ENCODE measurements around the gene LRRC75A.

Gene LRRC75A

DNA sequence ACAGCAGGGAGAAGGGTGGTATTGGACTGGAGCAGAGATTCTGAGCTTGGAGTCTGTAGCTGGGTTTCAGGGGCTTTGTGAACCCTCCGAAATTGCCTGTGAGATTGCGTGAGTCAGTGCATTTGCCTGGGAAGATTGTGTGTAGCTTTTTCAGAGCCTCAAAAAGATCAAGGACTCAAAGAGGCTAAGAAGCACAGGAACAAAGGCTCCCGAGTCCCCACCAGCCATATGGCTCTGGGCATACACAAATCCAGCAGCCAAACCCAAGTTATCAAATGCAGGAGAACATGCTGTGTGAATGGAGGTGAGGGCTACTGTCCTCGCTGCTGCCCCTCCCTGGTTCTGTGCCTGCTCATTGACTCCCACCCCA lies 3.0 kb downstream of the LRRC75A start:
- H3K4me1 ChIP-seq (ENCODE audit: insufficient read depth, low read length), result peaks cover 29% of the 10 kb centered on the region
- H3K4me3 ChIP-seq (ENCODE audit: low read length), result no peak overlapping the region
- H2AFZ ChIP-seq (ENCODE audit: low read depth, low read length), result no peak overlapping the region
- no peaks in the 10 kb centered on the region for H3K36me3 ChIP-seq (ENCODE audit: insufficient read depth, low read length)
- H3K9me3 ChIP-seq (ENCODE audit: low read length), result no peaks in the 10 kb centered on the region
- H3K27me3 ChIP-seq (ENCODE audit: insufficient read depth, low read length), result peaks cover 6% of the 10 kb centered on the region

- H3K27me3 ChIP-seq (ENCODE audit: insufficient read depth, low read length), result peaks cover 5% of the 10 kb centered on the region
- no peak overlapping the region for H2AFZ ChIP-seq (ENCODE audit: low read depth, low read length)
- peaks cover 29% of the 10 kb centered on the region for H3K4me1 ChIP-seq (ENCODE audit: insufficient read depth, low read length)
- H3K4me3 ChIP-seq (ENCODE audit: low read length), result no peak overlapping the region
- no peaks in the 10 kb centered on the region for H3K36me3 ChIP-seq (ENCODE audit: insufficient read depth, low read length)
- H3K9me3 ChIP-seq (ENCODE audit: low read length), result no peaks in the 10 kb centered on the region
Measured at GRCh38 chr17:16488186-16488967, 3.6 kb downstream of the LRRC75A start.

GRCh38 chr17:16486373-16487250 lies 5.4 kb downstream of the LRRC75A start:
- Histone ChIP-seq H3K4me1 (ENCODE audit: insufficient read depth, low read length) (peaks cover 29% of the 10 kb centered on the region), H3K36me3 (ENCODE audit: insufficient read depth, low read length) (no peaks in the 10 kb centered on the region), H3K27me3 (ENCODE audit: insufficient read depth, low read length) (no peaks in the 10 kb centered on the region), H2AFZ (ENCODE audit: low read depth, low read length) (no peak overlapping the region), H3K9me3 (ENCODE audit: low read length) (no peaks in the 10 kb centered on the region), H3K4me3 (ENCODE audit: low read length) (peak overlapping the region; percentile 7)

GRCh38 chr17:16484445-16485175 lies 7.4 kb downstream of the LRRC75A start:
- Histone ChIP-seq H3K9me3 (ENCODE audit: low read length) (no peaks in the 10 kb centered on the region), H3K4me1 (ENCODE audit: insufficient read depth, low read length) (peaks cover 21% of the 10 kb centered on the region), H3K27me3 (ENCODE audit: insufficient read depth, low read length) (no peaks in the 10 kb centered on the region), H3K36me3 (ENCODE audit: insufficient read depth, low read length) (no peaks in the 10 kb centered on the region), H2AFZ (ENCODE audit: low read depth, low read length) (no peak overlapping the region), H3K4me3 (ENCODE audit: low read length) (no peak overlapping the region)

DNA sequence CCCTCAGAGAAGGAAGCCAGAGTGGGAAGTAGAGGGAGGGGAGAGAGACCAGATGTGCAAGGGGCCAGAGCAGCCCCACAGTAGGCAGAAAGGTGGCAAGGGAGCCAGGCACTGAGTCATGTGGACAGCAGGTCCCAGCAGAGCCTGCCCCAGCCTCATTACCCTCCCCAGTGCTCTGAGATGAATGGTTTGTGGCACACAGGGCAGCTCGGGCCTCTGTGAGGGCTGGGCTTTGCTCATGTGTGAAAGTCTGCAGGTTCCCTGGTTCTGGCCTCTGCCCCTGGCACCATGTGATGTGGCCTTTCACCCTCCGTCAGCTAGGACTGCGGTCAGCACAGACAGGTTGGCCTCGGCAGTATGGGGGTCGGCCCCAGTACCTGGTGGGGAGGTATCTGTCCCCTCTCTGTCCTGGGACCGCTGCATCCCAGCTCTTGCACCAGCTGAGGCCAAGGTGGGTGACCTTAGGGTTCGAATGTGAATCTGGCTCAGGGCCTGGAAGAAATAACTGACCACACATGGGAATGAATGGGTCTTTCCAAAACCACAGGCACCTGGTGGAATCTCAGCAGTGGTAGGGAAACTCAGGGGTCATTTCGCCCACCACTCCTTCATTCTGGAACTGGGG lies 8.9 kb downstream of the LRRC75A start:
- Histone ChIP-seq H3K4me3 (ENCODE audit: low read length) (no peak overlapping the region), H3K9me3 (ENCODE audit: low read length) (no peaks in the 10 kb centered on the region), H3K36me3 (ENCODE audit: insufficient read depth, low read length) (no peaks in the 10 kb centered on the region), H2AFZ (ENCODE audit: low read depth, low read length) (no peak overlapping the region), H3K27me3 (ENCODE audit: insufficient read depth, low read length) (no peaks in the 10 kb centered on the region), H3K4me1 (ENCODE audit: insufficient read depth, low read length) (peaks cover 21% of the 10 kb centered on the region)

- Histone ChIP-seq H3K27me3 (ENCODE audit: insufficient read depth, low read length) (no peaks in the 10 kb centered on the region), H3K4me1 (ENCODE audit: insufficient read depth, low read length) (peaks cover 21% of the 10 kb centered on the region), H2AFZ (ENCODE audit: low read depth, low read length) (no peak overlapping the region), H3K4me3 (ENCODE audit: low read length) (no peak overlapping the region), H3K36me3 (ENCODE audit: insufficient read depth, low read length) (no peaks in the 10 kb centered on the region), H3K9me3 (ENCODE audit: low read length) (no peaks in the 10 kb centered on the region)
Measured at GRCh38 chr17:16482253-16482652, 9.7 kb downstream of the LRRC75A start.

- Histone ChIP-seq H3K9me3 (ENCODE audit: low read length) (no peaks in the 10 kb centered on the region), H3K27me3 (ENCODE audit: insufficient read depth, low read length) (no peaks in the 10 kb centered on the region)
Measured at GRCh38 chr17:16480995-16481394, 11.0 kb downstream of the LRRC75A start.

DNA sequence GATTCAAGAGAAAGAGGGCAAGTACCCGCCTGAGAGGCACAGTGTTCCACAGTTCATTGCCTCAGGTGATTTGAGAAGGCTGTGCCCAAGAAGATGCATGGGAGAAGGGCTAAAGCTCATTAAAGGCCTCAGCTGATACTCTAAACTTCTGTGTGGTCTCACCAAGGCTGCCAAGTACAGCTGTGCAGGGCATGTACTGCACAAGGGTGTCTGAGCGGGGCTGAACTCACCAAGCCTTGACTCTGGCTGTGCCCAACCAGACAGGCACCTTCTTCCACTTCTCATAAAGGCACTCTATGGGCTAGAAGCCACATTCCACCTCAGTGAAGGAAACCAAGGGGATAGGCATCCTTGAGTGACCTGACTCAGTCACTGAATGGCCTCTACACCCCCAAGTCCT lies 12.7 kb downstream of the LRRC75A start:
- no peak overlapping the region for H2AFZ ChIP-seq (ENCODE audit: low read depth, low read length)
- H3K4me1 ChIP-seq (ENCODE audit: insufficient read depth, low read length), result peaks cover under 1% of the 10 kb centered on the region
- H3K36me3 ChIP-seq (ENCODE audit: insufficient read depth, low read length), result no peaks in the 10 kb centered on the region
- no peaks in the 10 kb centered on the region for H3K9me3 ChIP-seq (ENCODE audit: low read length)
- H3K4me3 ChIP-seq (ENCODE audit: low read length), result no peak overlapping the region
- no peaks in the 10 kb centered on the region for H3K27me3 ChIP-seq (ENCODE audit: insufficient read depth, low read length)

More at GRCh38 chr17:16480995-16481394, 11.0 kb downstream of the LRRC75A start:
- no peak overlapping the region for H2AFZ ChIP-seq (ENCODE audit: low read depth, low read length)
- H3K4me1 ChIP-seq (ENCODE audit: insufficient read depth, low read length), result peaks cover 12% of the 10 kb centered on the region
- no peaks in the 10 kb centered on the region for H3K36me3 ChIP-seq (ENCODE audit: insufficient read depth, low read length)
- no peak overlapping the region for H3K4me3 ChIP-seq (ENCODE audit: low read length)

DNA sequence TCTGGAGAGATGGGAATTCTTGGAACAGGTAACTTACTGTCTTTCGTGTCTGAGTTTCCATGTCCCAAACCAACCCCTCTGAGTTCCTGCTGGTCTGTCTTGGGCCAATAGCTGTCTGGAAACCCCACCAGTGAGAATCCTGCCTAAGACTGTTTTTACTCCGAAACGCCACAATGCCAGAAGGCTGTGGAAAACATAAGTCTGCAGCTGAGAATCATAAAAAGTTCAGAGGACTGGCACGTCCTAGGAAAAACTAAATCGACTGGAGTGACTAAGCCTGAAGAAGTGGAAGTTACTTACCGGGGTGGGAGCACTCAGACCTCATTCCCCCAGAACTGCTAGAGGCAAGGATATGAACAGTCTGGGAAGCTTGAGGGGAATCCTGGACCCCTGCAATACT lies 13.3 kb downstream of the LRRC75A start:
- Histone ChIP-seq H3K9me3 (ENCODE audit: low read length) (no peaks in the 10 kb centered on the region), H3K4me1 (ENCODE audit: insufficient read depth, low read length) (peaks cover under 1% of the 10 kb centered on the region)

GRCh38 chr17:16477666-16478065 lies 14.3 kb downstream of the LRRC75A start:
- no peaks in the 10 kb centered on the region for H3K36me3 ChIP-seq (ENCODE audit: insufficient read depth, low read length)
- peaks cover 9% of the 10 kb centered on the region for H3K4me1 ChIP-seq (ENCODE audit: insufficient read depth, low read length)
- no peaks in the 10 kb centered on the region for H3K9me3 ChIP-seq (ENCODE audit: low read length)
- no peaks in the 10 kb centered on the region for H3K27me3 ChIP-seq (ENCODE audit: insufficient read depth, low read length)
- no peak overlapping the region for H3K4me3 ChIP-seq (ENCODE audit: low read length)
- H2AFZ ChIP-seq (ENCODE audit: low read depth, low read length), result no peak overlapping the region

More for the DNA sequence above, 13.3 kb downstream of the LRRC75A start:
- no peak overlapping the region for H3K4me3 ChIP-seq (ENCODE audit: low read length)
- no peaks in the 10 kb centered on the region for H3K36me3 ChIP-seq (ENCODE audit: insufficient read depth, low read length)
- no peaks in the 10 kb centered on the region for H3K27me3 ChIP-seq (ENCODE audit: insufficient read depth, low read length)
- no peak overlapping the region for H2AFZ ChIP-seq (ENCODE audit: low read depth, low read length)

DNA sequence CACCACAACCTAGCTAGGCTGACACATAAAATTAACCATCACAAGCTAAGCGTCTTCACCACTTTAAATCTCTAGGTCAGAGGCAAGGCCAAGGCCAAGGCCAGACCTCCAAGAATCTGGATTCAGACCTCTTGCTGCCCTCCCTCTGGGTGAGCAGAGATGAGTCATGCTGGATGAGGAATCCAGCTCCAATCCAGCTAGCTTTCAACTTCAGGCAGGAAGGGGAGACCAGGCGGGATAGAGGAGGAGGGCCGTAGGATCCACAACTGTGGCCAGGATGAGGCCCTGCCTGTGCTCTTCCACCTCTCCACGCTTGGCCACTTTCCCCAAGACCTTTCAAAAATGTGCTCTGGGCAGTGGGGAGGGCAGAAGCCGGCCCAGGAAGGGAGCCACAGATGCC lies 14.7 kb downstream of the LRRC75A start:
- H3K4me3 ChIP-seq (ENCODE audit: low read length), result no peak overlapping the region

GRCh38 chr17:16475179-16475704 lies 16.8 kb downstream of the LRRC75A start:
- H2AFZ ChIP-seq (ENCODE audit: low read depth, low read length), result no peak overlapping the region
- H3K27me3 ChIP-seq (ENCODE audit: insufficient read depth, low read length), result no peaks in the 10 kb centered on the region
- H3K4me1 ChIP-seq (ENCODE audit: insufficient read depth, low read length), result peaks cover 9% of the 10 kb centered on the region

More for the DNA sequence above, 14.7 kb downstream of the LRRC75A start:
- H3K27me3 ChIP-seq (ENCODE audit: insufficient read depth, low read length), result no peaks in the 10 kb centered on the region
- H3K36me3 ChIP-seq (ENCODE audit: insufficient read depth, low read length), result no peaks in the 10 kb centered on the region
- H3K9me3 ChIP-seq (ENCODE audit: low read length), result no peaks in the 10 kb centered on the region
- peaks cover 9% of the 10 kb centered on the region for H3K4me1 ChIP-seq (ENCODE audit: insufficient read depth, low read length)
- no peak overlapping the region for H2AFZ ChIP-seq (ENCODE audit: low read depth, low read length)

More at GRCh38 chr17:16475179-16475704, 16.8 kb downstream of the LRRC75A start:
- no peaks in the 10 kb centered on the region for H3K36me3 ChIP-seq (ENCODE audit: insufficient read depth, low read length)
- H3K4me3 ChIP-seq (ENCODE audit: low read length), result no peak overlapping the region
- no peaks in the 10 kb centered on the region for H3K9me3 ChIP-seq (ENCODE audit: low read length)

All from neuron (in vitro differentiated cells).